CD4-positive, alpha-beta T cell (primary cell): ENCODE results near the gene S100A4. TPM values are rescaled to one million over a fixed set of nuclear protein-coding genes. Genes with fewer than 3 reads are reported as not detected.

Experiments
- ATAC-seq: fragments of 200-7000 bp; cut with Tn5 transposase; one replicate; pipeline ENCODE4 v1.10.0; 2022; ENCODE audit warnings: mild to moderate bottlenecking; ENCODE audit not compliant: poor library complexity
- CTCF ChIA-PET: fragments of 350-600 bp; sonication (Branson Sonifier 250); formaldehyde crosslinking; loops from one replicate; lab custom pipeline; 2021; ENCODE audit warnings: antibody characterized with exemption, inconsistent platforms; lab: Charles Lee
- POLR2A ChIA-PET: fragments of 350-600 bp; sonication (Branson Sonifier 250); formaldehyde crosslinking; loops from one replicate; lab custom pipeline; 2021; ENCODE audit warnings: antibody characterized with exemption, inconsistent platforms; lab: Charles Lee
- DNase-seq, 14 experiments: peaks; one replicate each; pipeline ENCODE4 v3.0.0-alpha.2; 2013 to 2020; ENCODE audit warnings: mixed read lengths in 2 of 14
- H3K27ac ChIP-seq, 2 donors: one replicate each; pipeline versions ENCODE4 v1.5.1 to v1.7.0; 2013; ENCODE audit warnings: low read length in 2 of 2, low read depth in 1 of 2, mild to moderate bottlenecking in 1 of 2
- H3K27me3 ChIP-seq, 2 experiments: 1 replicate in 1 of 2; 2 replicates in 1 of 2; pipeline versions ENCODE4 v1.6.1 to v1.7.0; 2013; ENCODE audit warnings: low read length in 2 of 2, control low read depth in 1 of 2, mild to moderate bottlenecking in 1 of 2, moderate library complexity in 1 of 2; ENCODE audit not compliant: insufficient read depth in 2 of 2, control insufficient read depth in 1 of 2
- H3K36me3 ChIP-seq: one replicate; pipeline ENCODE4 v1.6.1; 2013; ENCODE audit warnings: low read length, control low read depth; ENCODE audit not compliant: insufficient read depth
- H3K4me1 ChIP-seq: one replicate; pipeline ENCODE4 v1.6.1; 2013; ENCODE audit warnings: low read length, control low read depth; ENCODE audit not compliant: insufficient read depth
- H3K4me3 ChIP-seq: one replicate; pipeline ENCODE4 v1.5.1; 2013; ENCODE audit warnings: mild to moderate bottlenecking, low read length, moderate library complexity
- H3K9me3 ChIP-seq, 2 experiments: 1 replicate in 1 of 2; 2 replicates in 1 of 2; pipeline versions ENCODE4 v1.6.1 to v1.7.0; 2013; ENCODE audit warnings: low read length in 2 of 2, mild to moderate bottlenecking in 2 of 2, control low read depth in 1 of 2, moderate library complexity in 1 of 2; ENCODE audit not compliant: control insufficient read depth in 1 of 2, insufficient read depth in 1 of 2
- H3K27ac Mint-ChIP-seq: one replicate; pipeline ENCODE4 v1.8.0; 2020; ENCODE audit warnings: mixed read lengths
- H3K27me3 Mint-ChIP-seq: one replicate; pipeline ENCODE4 v1.8.0; 2021; ENCODE audit warnings: mixed read lengths
- H3K36me3 Mint-ChIP-seq: one replicate; pipeline ENCODE4 v1.8.0; 2021; ENCODE audit warnings: low read depth, mixed read lengths
- H3K4me1 Mint-ChIP-seq: one replicate; pipeline ENCODE4 v1.8.0; 2021; ENCODE audit warnings: low read depth, mixed read lengths
- H3K4me3 Mint-ChIP-seq: one replicate; pipeline ENCODE4 v1.8.0; 2020; ENCODE audit warnings: mild to moderate bottlenecking, mixed read lengths
- H3K9me3 Mint-ChIP-seq: one replicate; pipeline ENCODE4 v1.8.0; 2020; ENCODE audit warnings: mixed read lengths
- CTCF ChIP-seq: fragments of 200-600 bp; IDR thresholded peaks from one replicate; pipeline ENCODE4 v1.8.0; 2022; ENCODE audit warnings: antibody characterized with exemption, mild to moderate bottlenecking
- intact Hi-C, 2 experiments: fragments of 100-400 bp; cut with DNase I in 1 of 2; cut with micrococcal nuclease in 1 of 2; formaldehyde crosslinking; loops; one replicate each; pipeline versions ENCODE4 v1.15.1 to v1.9.0; 2023 to 2025; cut with DNase I, micrococcal nuclease
- total RNA-seq, 174 experiments: library from RNA in 2 of 174; stranded (reverse) in 2 of 174; gene quantifications; one replicate each; pipeline ENCODE4 v1.2.3 and lab custom pipeline; 2021 to 2026

Gene S100A4
- total RNA-seq, 2 experiments from 2014 or later = 297 to 299 TPM

GRCh38 chr1:153536671-153537375 is 8.8 kb downstream of the S100A4 start:
- ATAC-seq = no peak
- Mint-ChIP-seq H3K4me3 (peak overlapping the region; percentile 95), H3K36me3 (peaks cover 32% of the 10 kb centered on the region), H3K9me3 (no peaks in the 10 kb centered on the region), H3K27ac (peak overlapping the region; percentile 99), H3K27me3 (no peaks in the 10 kb centered on the region), H3K4me1 (peaks cover 90% of the 10 kb centered on the region)
- no peaks in the 10 kb centered on the region for H3K27me3 ChIP-seq
- no peaks in the 10 kb centered on the region for H3K9me3 ChIP-seq
- no peak for DNase-seq
- peak overlapping the region; percentile 87 to 95 for H3K27ac ChIP-seq
- peak overlapping the region; percentile 79 for H3K4me3 ChIP-seq
- peaks cover 11% of the 10 kb centered on the region for H3K36me3 ChIP-seq
- no peak for TF ChIP-seq CTCF
- ChIA-PET POLR2A (interaction anchor here (1.0 to 6.4 kb wide), 9 partner anchors 8 to 684 kb away, joined by 3 to 246 read pairs (median 8); partner anchors contain the start of genes CHTOP, JTB, S100A2 and S100A4), CTCF (interaction anchor here (6.0 kb wide), 1 partner anchor 32 kb away, joined by 69 read pairs; no protein-coding TSS in a partner anchor)
- H3K4me1 ChIP-seq = peaks cover 85% of the 10 kb centered on the region
- intact Hi-C loops = loop anchor here in 1 of 2 experiments (1.0 to 5.0 kb wide), 2 partner anchors 8 to 135 kb away; partner anchors contain the start of genes ILF2 and S100A4

DNA sequence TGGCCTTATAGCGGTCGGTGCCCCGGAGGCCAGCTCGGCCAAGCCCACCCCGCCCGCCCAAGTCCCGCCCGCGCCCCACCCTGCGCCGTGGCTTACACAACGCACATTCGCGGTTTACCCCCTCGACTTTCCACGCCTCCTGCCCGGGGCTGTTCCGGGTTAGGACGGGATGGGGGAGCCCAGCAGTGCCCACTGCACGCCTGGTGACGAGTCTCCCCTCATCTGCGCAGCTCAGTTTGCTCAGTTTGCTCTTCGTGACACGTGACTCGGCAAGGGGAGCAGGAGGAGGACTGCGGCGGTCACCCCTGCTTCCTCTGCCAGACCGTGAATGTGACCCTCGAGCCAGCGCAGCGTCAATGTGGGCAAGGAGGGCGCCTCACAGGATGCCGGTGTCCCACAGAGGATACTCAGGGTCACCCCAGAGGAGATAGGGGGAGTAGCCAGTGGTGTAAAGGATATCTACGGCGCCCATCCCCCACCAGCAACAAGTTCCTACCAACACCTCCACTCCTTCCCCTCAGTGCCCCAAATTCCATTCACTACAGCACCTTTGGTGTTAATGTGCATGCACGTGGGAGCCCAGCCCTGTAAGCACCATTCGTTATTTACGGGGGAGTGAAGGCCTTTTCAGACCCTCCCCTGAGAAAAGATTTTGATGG is 9.5 kb downstream of the S100A4 start:
- DNase-seq = peak; percentile 60 to 93 (median 78)
- H3K36me3 ChIP-seq = peaks cover 11% of the 10 kb centered on the region
- no peak for TF ChIP-seq CTCF
- peak; percentile 76 for ATAC-seq
- H3K36me3 Mint-ChIP-seq = peaks cover 30% of the 10 kb centered on the region
- H3K27me3 ChIP-seq = no peaks in the 10 kb centered on the region
- no peaks in the 10 kb centered on the region for H3K9me3 ChIP-seq
- peaks cover 90% of the 10 kb centered on the region for H3K4me1 Mint-ChIP-seq
- peak overlapping the region; percentile 87 to 95 for H3K27ac ChIP-seq
- H3K4me3 Mint-ChIP-seq = peak overlapping the region; percentile 95
- intact Hi-C loops = loop anchor here in 1 of 2 experiments (1.0 to 5.0 kb wide), 2 partner anchors 9 to 136 kb away; partner anchors contain the start of genes ILF2 and S100A4
- peaks cover 82% of the 10 kb centered on the region for H3K4me1 ChIP-seq
- ChIA-PET CTCF (interaction anchor here (1.2 to 6.0 kb wide), 3 partner anchors 7 to 33 kb away, joined by 5 to 69 read pairs (median 55); partner anchors contain the start of genes S100A4 and S100A5), POLR2A (interaction anchor here (0.7 to 6.4 kb wide), 14 partner anchors 8 to 684 kb away, joined by 3 to 246 read pairs (median 4); partner anchors contain the start of genes CHTOP, JTB, S100A2 and S100A4)
- H3K27ac Mint-ChIP-seq = peak overlapping the region; percentile 99
- H3K27me3 Mint-ChIP-seq = no peaks in the 10 kb centered on the region
- H3K9me3 Mint-ChIP-seq = no peaks in the 10 kb centered on the region
- peak overlapping the region; percentile 79 for H3K4me3 ChIP-seq
